ENCODE results near the gene NEDD4L.
A peak's percentile ranks its signal among the peaks of the same experiment; 100 is the strongest.

The NEDD4L gene

GRCh38 chr18:58124475-58124874 lies 80.4 kb downstream of the NEDD4L start:
- DNase-seq, result no peak

- no peak for DNase-seq
These were observed 81.2 kb downstream of the NEDD4L start for GRCh38 chr18:58125183-58125582.

GRCh38 chr18:58125756-58126155 lies 81.7 kb downstream of the NEDD4L start:
- DNase-seq, result no peak

- DNase-seq, result no peak
These were observed 84.7 kb downstream of the NEDD4L start for GRCh38 chr18:58128381-58129374.

GRCh38 chr18:58132595-58133261 lies 88.7 kb downstream of the NEDD4L start:
- no peak for DNase-seq

- no peak for DNase-seq
These were observed 91.2 kb downstream of the NEDD4L start for GRCh38 chr18:58135183-58135641.

GRCh38 chr18:58135701-58136331 lies 91.8 kb downstream of the NEDD4L start:
- peak; percentile 74 for DNase-seq

- DNase-seq, result no peak
These were observed 92.9 kb downstream of the NEDD4L start for GRCh38 chr18:58136879-58137278.

GRCh38 chr18:58139459-58140386 lies 95.7 kb downstream of the NEDD4L start:
- no peak for DNase-seq

GRCh38 chr18:58140387-58141325 lies 96.6 kb downstream of the NEDD4L start:
- DNase-seq, result peak; percentile 67

- no peak for DNase-seq
These were observed 99.4 kb downstream of the NEDD4L start for GRCh38 chr18:58143386-58143785.

GRCh38 chr18:58144106-58144505 lies 100.1 kb downstream of the NEDD4L start:
- no peak for DNase-seq

GRCh38 chr18:58144671-58145285 lies 100.8 kb downstream of the NEDD4L start:
- no peak for DNase-seq

- DNase-seq, result no peak
These were observed 102.1 kb downstream of the NEDD4L start for GRCh38 chr18:58146099-58146498.

- DNase-seq, result no peak
These were observed 105.0 kb downstream of the NEDD4L start for GRCh38 chr18:58148954-58149471.

GRCh38 chr18:58150772-58151171 lies 106.7 kb downstream of the NEDD4L start:
- DNase-seq, result no peak

- DNase-seq, result no peak
These were observed 108.2 kb downstream of the NEDD4L start for GRCh38 chr18:58152216-58152615.

- DNase-seq, result no peak
These were observed 108.9 kb downstream of the NEDD4L start for GRCh38 chr18:58152891-58153290.

GRCh38 chr18:58156516-58156915 lies 112.5 kb downstream of the NEDD4L start:
- DNase-seq, result no peak

GRCh38 chr18:58157237-58157636 lies 113.2 kb downstream of the NEDD4L start:
- no peak for DNase-seq
